Keratinocyte (primary cell): Measurements from ENCODE around the gene SEC14L3.
A peak's percentile ranks its signal among the peaks of the same experiment; 100 is the strongest.

ENCODE experiments used
- CTCF ChIP-seq, 3 experiments: IDR thresholded peaks in 1 of 3; conservative IDR thresholded peaks in 1 of 3; optimal IDR thresholded peaks in 1 of 3; 2 replicates in 2 of 3; 3 replicates in 1 of 3; pipeline versions ENCODE3 to v1.5.1; 2011; ENCODE audit warnings: low read length in 3 of 3, mild to moderate bottlenecking in 3 of 3, moderate library complexity in 2 of 3, control low read depth in 1 of 3, inconsistent platforms in 1 of 3; ENCODE audit not compliant: insufficient read depth in 2 of 3; ENCODE audit errors: extremely low read depth in 1 of 3
- EZH2 ChIP-seq: IDR thresholded peaks from one replicate; pipeline ENCODE4 v1.6.1; 2012; ENCODE audit warnings: inconsistent platforms, mild to moderate bottlenecking, low read length, moderate library complexity

- peak in 1 of 3 experiments; percentile 9 for TF ChIP-seq CTCF (optimal IDR thresholded peaks at IDR 0.05 in 1 of 3, IDR thresholded peaks at IDR 0.05 in 1 of 3, conservative IDR thresholded peaks at IDR 0.05 in 1 of 3; ENCODE audit: extremely low read depth in 1 of 3, insufficient read depth in 2 of 3, low read length in 3 of 3)
- TF ChIP-seq EZH2: no peak
These were observed 17.9 kb downstream of the SEC14L3 start for GRCh38 chr22:30453731-30454510.
